GM13977 (cell line): ENCODE results near the gene ENTPD2.

Experiments
- DNase-seq: peaks from one replicate; pipeline ENCODE4 v3.0.0; 2012; ENCODE audit warnings: low spot score
- in situ Hi-C: fragments of 300-500 bp; cut with MboI; formaldehyde crosslinking; loops from one replicate; pipeline ENCODE4 v1.12.0; 2022; ENCODE audit warnings: low sequenced_read_pairs, low pct_unique_long_range_greater_than_20kb, mixed read lengths, inconsistent platforms; ENCODE audit not compliant: unreplicated experiment
- TF ChIP-seq, protein P1 (sequence below): IDR thresholded peaks from 2 replicates; pipeline ENCODE4 v1.5.1; 2012; ENCODE audit warnings: mild to moderate bottlenecking, control low read depth; ENCODE audit not compliant: insufficient read depth; ENCODE audit errors: extremely low read depth, missing control alignments

Gene ENTPD2

GRCh38 chr9:137068539-137069507 lies 15.0 kb upstream of the ENTPD2 start:
- TF ChIP-seq, protein P1, sequence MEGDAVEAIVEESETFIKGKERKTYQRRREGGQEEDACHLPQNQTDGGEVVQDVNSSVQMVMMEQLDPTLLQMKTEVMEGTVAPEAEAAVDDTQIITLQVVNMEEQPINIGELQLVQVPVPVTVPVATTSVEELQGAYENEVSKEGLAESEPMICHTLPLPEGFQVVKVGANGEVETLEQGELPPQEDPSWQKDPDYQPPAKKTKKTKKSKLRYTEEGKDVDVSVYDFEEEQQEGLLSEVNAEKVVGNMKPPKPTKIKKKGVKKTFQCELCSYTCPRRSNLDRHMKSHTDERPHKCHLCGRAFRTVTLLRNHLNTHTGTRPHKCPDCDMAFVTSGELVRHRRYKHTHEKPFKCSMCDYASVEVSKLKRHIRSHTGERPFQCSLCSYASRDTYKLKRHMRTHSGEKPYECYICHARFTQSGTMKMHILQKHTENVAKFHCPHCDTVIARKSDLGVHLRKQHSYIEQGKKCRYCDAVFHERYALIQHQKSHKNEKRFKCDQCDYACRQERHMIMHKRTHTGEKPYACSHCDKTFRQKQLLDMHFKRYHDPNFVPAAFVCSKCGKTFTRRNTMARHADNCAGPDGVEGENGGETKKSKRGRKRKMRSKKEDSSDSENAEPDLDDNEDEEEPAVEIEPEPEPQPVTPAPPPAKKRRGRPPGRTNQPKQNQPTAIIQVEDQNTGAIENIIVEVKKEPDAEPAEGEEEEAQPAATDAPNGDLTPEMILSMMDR, result no peak
- no peak for DNase-seq
- in situ Hi-C loops, result no loop called here

DNA sequence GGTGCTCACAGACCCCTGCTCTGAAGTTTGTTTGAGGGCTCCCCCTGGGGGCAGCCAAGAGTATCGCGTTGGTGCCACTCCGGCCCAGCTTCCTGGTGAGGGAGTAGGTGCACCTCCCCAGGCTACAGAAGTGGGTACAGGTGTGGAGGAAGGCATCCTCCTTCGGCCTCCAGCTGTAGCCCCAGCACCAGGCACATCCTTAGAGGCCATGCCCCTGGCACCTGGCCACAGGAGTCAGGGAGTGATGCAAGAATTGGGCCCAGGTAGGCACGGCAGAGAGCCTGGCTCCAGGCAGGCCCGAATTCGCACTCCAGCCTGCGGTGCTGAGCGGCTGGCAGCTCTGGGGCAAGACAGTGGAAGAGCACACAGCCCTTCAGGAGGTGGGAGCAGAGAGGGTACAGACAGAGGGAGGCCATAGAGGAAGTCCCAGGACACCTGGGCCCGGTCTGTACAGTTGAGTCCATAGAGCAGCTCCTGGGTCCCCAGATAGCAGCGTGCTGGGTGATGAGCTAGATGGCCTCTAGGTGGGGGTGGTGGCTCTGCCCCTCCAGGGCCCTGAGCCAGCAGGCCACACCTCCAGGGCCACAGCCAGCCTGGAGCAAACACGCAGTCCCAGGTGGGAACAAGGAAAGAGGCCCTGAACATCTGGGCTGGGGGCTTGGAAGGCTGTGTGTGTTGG lies 14.1 kb upstream of the ENTPD2 start:
- peak; percentile 92 for DNase-seq
- in situ Hi-C loops, result no loop called here
- TF ChIP-seq, protein P1, result peak; percentile 86

GRCh38 chr9:137066096-137066861 lies 12.4 kb upstream of the ENTPD2 start:
- DNase-seq, result no peak
- in situ Hi-C loops, result no loop called here

GRCh38 chr9:137065336-137065967 lies 11.6 kb upstream of the ENTPD2 start:
- no peak for DNase-seq
- in situ Hi-C loops, result no loop called here
- TF ChIP-seq, protein P1, result no peak

More at GRCh38 chr9:137066096-137066861, 12.4 kb upstream of the ENTPD2 start:
- TF ChIP-seq, protein P1, result no peak

DNA sequence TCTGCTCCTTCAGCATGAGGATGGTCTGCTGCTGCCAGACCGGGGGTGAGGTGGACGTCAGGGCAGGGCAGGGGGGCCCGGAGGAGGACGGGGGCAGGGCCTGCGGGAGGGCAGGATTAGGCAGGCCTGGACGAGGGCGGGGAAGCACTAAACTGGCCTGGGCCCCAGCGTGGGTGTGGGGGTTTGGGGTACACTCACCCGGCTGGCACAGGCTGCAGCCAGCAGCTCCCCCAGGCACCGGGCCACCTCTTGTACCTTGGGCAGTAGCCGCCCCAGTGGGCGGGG lies 11.0 kb upstream of the ENTPD2 start:
- TF ChIP-seq, protein P1, result no peak
- no peak for DNase-seq
- in situ Hi-C loops, result no loop called here
